Activated CD4-positive, alpha-beta memory T cell treated with anti-CD3 and anti-CD28 coated beads, Interleukin-2, amount 10 ng/mL, durations not matched to agents 7 days and 5 days (primary cell): Measurements from ENCODE around the gene TRIM41. TPM values are rescaled to one million over a fixed set of nuclear protein-coding genes. Genes with fewer than 3 reads are reported as not detected.
A peak's percentile ranks its signal among the peaks of the same experiment; 100 is the strongest.

ENCODE experiments used
- CTCF ChIA-PET: fragments of 350-600 bp; sonication (Branson Sonifier 250); formaldehyde crosslinking; loops from one replicate; lab custom pipeline; 2021; ENCODE audit warnings: antibody characterized with exemption, inconsistent platforms; lab: Charles Lee
- POLR2A ChIA-PET: fragments of 350-600 bp; sonication (Branson Sonifier 250); formaldehyde crosslinking; loops from one replicate; lab custom pipeline; 2021; ENCODE audit warnings: antibody characterized with exemption; lab: Charles Lee
- DNase-seq: peaks from one replicate; pipeline ENCODE4 v3.0.0-alpha.2; 2020
- H3K27ac Mint-ChIP-seq: one replicate; pipeline ENCODE4 v1.8.0; 2021; ENCODE audit warnings: mild to moderate bottlenecking, mixed read lengths
- H3K27me3 Mint-ChIP-seq: one replicate; pipeline ENCODE4 v1.8.0; 2021; ENCODE audit warnings: mixed read lengths
- H3K36me3 Mint-ChIP-seq: one replicate; pipeline ENCODE4 v1.8.0; 2021; ENCODE audit warnings: low read depth, mixed read lengths
- H3K4me1 Mint-ChIP-seq: one replicate; pipeline ENCODE4 v1.8.0; 2021; ENCODE audit warnings: mixed read lengths
- H3K4me3 Mint-ChIP-seq: one replicate; pipeline ENCODE4 v1.8.0; 2021; ENCODE audit warnings: mild to moderate bottlenecking, mixed read lengths
- H3K9me3 Mint-ChIP-seq: one replicate; pipeline ENCODE4 v1.8.0; 2021; ENCODE audit warnings: mixed read lengths
- total RNA-seq, 2 experiments: library from RNA; stranded (reverse); gene quantifications; one replicate each; pipeline ENCODE4 v1.2.3, GENCODE V29; 2021

TRIM41 gene
- total RNA-seq, 2 experiments from 2014 or later = 42.4 to 43.7 TPM

DNA sequence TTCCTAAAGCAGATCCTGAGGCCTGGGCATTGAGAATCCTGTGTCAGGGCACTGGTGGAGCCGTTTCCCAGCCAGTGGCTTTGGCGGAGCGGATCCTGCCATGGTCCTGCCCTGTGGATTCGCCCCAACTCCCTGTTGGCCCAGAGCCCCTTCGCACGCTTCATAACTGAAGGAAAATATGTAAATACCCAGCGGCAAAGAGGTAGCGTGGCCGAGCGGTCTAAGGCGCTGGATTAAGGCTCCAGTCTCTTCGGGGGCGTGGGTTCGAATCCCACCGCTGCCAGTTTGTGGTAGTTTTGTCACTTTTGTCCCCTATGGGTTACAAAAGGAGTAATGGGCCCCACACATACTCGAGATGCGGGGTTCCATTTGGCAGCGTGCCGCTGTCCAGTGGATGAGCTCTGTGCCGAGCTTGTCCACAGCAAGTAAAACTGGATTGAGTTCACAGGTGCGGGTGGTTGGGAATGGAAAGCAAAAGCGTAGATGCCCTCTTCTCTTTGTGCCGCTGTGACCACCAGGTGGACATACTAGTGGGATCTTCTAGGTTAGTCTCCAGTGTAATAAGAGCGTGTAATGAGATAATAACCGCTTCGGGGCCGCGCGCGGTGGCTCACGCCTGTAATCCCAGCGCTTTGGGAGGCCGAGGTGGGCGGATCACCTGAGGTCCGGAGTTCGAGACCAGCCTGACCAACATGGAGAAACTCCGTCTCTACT is 35.4 kb upstream of the TRIM41 start:
- Mint-ChIP-seq H3K9me3 (no peaks in the 10 kb centered on the region), H3K4me3 (peak overlapping the region; percentile 94), H3K27me3 (peaks cover 4% of the 10 kb centered on the region), H3K36me3 (peaks cover 17% of the 10 kb centered on the region), H3K27ac (peak overlapping the region; percentile 95), H3K4me1 (peaks cover 50% of the 10 kb centered on the region)
- ChIA-PET CTCF (interaction anchor here (1.1 to 3.7 kb wide), 6 partner anchors 14 to 58 kb away, joined by 3 to 28 read pairs (median 8); partner anchors contain the start of gene TRIM41), POLR2A (interaction anchor here (1.1 to 8.5 kb wide), 8 partner anchors 11 to 73 kb away, joined by 3 to 149 read pairs (median 47); partner anchors contain the start of genes RACK1, TRIM41, TRIM52 and TRIM7)
- peak; percentile 58 for DNase-seq

DNA sequence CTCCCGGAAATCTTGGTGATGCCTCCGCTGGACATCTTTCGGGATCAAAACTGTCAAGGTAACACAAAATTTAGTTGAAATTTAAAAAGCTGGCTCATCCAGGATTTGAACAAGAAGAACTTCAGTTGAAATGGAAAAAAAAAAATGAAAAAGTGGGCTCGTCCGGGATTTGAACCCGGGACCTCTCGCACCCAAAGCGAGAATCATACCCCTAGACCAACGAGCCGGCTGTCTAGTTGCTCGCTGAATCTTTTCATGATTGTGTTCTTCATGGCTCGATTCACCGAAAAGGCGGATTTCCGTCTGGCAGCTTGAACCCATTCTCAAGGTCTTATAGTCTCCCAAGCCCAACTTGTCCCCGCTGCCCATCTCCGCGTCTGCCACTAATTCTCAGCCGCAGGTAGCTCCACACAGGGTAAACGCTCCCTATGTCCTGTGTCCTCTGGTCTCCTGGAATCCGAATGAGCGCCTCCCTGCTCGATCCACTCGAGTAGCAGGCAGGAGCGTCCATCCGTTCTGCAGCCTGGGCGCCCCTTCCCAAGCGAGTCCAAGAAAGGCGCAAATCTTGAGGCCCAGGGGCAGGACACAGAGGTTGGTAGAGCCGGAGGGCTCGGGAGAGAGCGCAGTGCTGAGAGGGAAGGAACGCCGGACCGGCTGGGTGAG is 34.2 kb upstream of the TRIM41 start:
- POLR2A ChIA-PET = interaction anchor here (0.9 to 8.5 kb wide), 12 partner anchors 10 to 378 kb away, joined by 3 to 149 read pairs (median 10); partner anchors contain the start of genes RACK1, TRIM41, TRIM52 and TRIM7
- H3K4me1 Mint-ChIP-seq = peaks cover 51% of the 10 kb centered on the region

DNA sequence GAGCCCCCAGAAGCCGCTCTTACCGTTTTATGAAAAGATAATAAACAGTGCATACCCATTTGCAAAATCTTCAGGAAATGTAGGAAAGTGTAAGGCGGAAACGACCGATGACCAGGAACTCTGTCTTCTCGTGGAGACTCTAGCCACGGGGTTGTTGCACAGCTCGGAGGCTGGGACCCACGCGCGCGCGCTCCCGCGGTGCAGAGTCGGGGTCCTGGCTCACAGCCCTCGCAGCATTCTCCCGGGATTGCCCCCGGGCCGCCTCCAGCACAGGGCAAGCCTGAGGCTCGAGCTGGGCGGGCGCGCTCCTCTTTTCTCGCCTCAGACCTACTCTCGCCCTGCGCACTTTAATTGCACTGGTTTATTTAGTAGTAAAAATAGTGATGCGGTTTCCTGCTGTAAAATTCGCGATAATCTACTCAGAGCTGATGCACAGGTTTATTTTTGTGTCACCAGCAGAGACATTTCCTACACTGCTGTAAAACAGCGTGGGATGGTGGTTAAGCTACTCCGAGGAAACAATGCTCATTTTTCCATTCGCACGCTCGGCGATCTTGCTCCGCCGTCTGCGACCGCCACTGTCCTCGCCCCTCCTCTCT is 33.6 kb upstream of the TRIM41 start:
- H3K9me3 Mint-ChIP-seq = no peaks in the 10 kb centered on the region
- peak; percentile 51 for DNase-seq
- H3K4me3 Mint-ChIP-seq = peak overlapping the region; percentile 94
- peaks cover 46% of the 10 kb centered on the region for H3K4me1 Mint-ChIP-seq
- peaks cover 4% of the 10 kb centered on the region for H3K27me3 Mint-ChIP-seq
- H3K27ac Mint-ChIP-seq = peak overlapping the region; percentile 95
- ChIA-PET POLR2A (interaction anchor here (0.8 to 8.5 kb wide), 15 partner anchors 10 to 386 kb away, joined by 3 to 149 read pairs (median 7); partner anchors contain the start of genes RACK1, TRIM41, TRIM52 and TRIM7), CTCF (interaction anchor here (1.1 to 3.7 kb wide), 8 partner anchors 9 to 33 kb away, joined by 4 to 28 read pairs (median 8); partner anchors contain the start of genes TRIM41 and TRIM7)
- peaks cover 17% of the 10 kb centered on the region for H3K36me3 Mint-ChIP-seq

More for the DNA sequence above, 34.2 kb upstream of the TRIM41 start:
- no peaks in the 10 kb centered on the region for H3K9me3 Mint-ChIP-seq
- H3K27me3 Mint-ChIP-seq = peaks cover 4% of the 10 kb centered on the region
- H3K36me3 Mint-ChIP-seq = peaks cover 17% of the 10 kb centered on the region
- H3K4me3 Mint-ChIP-seq = peak overlapping the region; percentile 94
- peak overlapping the region; percentile 95 for H3K27ac Mint-ChIP-seq
- CTCF ChIA-PET = interaction anchor here (0.6 to 3.7 kb wide), 11 partner anchors 11 to 71 kb away, joined by 3 to 28 read pairs (median 6); partner anchors contain the start of genes TRIM41 and TRIM7
- peak; percentile 85 for DNase-seq

DNA sequence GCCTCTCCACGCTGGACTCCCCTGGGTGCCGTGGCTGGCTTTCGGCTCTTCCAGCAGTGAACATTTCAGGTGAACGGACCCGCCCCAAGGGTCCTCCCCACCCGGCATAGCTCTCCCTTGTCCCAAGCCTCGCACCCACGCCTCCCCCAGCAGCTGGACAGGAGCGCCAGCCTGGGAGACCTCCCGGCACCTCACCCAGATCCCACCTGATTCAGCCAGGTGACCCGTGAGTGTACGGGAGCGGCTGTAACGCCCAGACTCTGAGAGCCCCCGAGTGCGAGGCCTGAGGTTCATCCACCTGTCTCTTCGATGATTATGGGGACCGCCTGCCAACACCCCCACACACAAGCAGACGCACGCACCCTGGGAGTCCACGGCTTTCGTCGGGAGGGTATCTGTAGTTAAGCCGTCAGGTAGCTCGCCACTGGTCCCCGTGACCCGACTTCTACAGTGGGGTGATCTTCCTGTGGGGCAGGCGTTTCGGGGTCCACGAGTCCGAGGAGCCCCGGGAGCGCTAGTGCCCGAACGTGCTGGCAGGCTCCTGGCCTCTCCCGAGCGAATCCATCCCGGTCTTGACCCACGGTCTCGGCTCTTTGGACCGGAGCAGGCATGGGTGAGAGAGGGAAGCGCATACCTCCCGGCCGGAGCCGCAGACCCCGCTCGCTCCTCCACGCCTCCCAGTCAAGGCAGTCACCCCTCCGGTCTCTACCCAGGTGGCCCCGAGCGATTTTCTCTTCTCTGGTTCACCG is 32.9 kb upstream of the TRIM41 start:
- H3K4me3 Mint-ChIP-seq = peak overlapping the region; percentile 94
- ChIA-PET POLR2A (interaction anchor here (0.8 to 8.5 kb wide), 12 partner anchors 9 to 387 kb away, joined by 4 to 149 read pairs (median 14); partner anchors contain the start of genes RACK1, TRIM41, TRIM52 and TRIM7), CTCF (interaction anchor here (0.9 to 3.7 kb wide), 8 partner anchors 10 to 70 kb away, joined by 3 to 28 read pairs (median 6); partner anchors contain the start of genes TRIM41 and TRIM7)
- peaks cover 4% of the 10 kb centered on the region for H3K27me3 Mint-ChIP-seq
- H3K27ac Mint-ChIP-seq = peak overlapping the region; percentile 95
- H3K36me3 Mint-ChIP-seq = peaks cover 17% of the 10 kb centered on the region
- peaks cover 41% of the 10 kb centered on the region for H3K4me1 Mint-ChIP-seq
- DNase-seq = peak; percentile 34
- no peaks in the 10 kb centered on the region for H3K9me3 Mint-ChIP-seq

DNA sequence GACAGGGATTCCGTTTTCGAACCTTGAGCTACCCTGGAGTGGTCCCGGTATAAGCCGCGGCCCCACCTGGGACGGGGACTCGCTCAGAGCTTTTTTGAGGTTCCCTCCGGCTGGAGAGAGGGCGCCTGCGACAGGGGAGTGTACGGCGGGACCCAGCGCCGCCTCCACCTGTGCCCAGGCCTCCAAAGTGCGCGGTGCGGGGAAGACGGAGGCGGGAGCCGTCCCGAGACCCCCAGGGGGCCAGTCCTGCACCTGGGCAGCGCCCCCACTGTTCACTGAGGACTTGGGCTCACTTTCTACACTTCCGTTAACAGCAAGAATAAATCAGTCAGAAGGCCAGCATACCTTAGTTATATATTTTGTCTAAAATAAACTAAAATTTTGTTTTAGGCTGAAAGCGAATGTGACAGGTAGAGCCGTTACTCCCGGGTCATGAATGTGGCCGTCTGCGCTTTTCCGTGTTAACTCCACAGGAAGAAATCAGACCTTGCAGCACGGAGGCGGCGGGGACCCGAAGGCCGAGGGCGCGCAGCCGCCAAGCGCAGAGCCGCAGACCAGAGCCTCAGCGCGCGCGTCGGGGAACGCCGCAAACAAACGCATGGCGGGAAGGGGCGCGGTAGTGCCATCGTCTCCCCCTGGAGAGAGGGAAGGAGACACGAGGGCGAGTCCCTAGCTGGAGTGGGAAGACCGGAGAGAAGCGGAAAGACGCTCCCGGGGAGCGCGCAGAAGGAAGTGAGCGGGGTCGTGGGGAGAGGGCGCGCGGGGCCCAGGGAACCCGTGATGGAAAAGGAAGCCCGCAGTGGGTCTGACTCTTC is 32.2 kb upstream of the TRIM41 start:
- Mint-ChIP-seq H3K4me3 (peak overlapping the region; percentile 94), H3K27ac (peak overlapping the region; percentile 95), H3K9me3 (no peaks in the 10 kb centered on the region), H3K4me1 (peaks cover 35% of the 10 kb centered on the region), H3K27me3 (peaks cover 4% of the 10 kb centered on the region), H3K36me3 (peaks cover 17% of the 10 kb centered on the region)
- ChIA-PET CTCF (interaction anchor here (0.7 to 3.7 kb wide), 10 partner anchors 9 to 70 kb away, joined by 3 to 29 read pairs (median 4); partner anchors contain the start of gene TRIM7), POLR2A (interaction anchor here (0.9 to 8.5 kb wide), 14 partner anchors 8 to 389 kb away, joined by 3 to 149 read pairs (median 12); partner anchors contain the start of genes RACK1, TRIM41, TRIM52 and TRIM7)
- DNase-seq = peak; percentile 57

DNA sequence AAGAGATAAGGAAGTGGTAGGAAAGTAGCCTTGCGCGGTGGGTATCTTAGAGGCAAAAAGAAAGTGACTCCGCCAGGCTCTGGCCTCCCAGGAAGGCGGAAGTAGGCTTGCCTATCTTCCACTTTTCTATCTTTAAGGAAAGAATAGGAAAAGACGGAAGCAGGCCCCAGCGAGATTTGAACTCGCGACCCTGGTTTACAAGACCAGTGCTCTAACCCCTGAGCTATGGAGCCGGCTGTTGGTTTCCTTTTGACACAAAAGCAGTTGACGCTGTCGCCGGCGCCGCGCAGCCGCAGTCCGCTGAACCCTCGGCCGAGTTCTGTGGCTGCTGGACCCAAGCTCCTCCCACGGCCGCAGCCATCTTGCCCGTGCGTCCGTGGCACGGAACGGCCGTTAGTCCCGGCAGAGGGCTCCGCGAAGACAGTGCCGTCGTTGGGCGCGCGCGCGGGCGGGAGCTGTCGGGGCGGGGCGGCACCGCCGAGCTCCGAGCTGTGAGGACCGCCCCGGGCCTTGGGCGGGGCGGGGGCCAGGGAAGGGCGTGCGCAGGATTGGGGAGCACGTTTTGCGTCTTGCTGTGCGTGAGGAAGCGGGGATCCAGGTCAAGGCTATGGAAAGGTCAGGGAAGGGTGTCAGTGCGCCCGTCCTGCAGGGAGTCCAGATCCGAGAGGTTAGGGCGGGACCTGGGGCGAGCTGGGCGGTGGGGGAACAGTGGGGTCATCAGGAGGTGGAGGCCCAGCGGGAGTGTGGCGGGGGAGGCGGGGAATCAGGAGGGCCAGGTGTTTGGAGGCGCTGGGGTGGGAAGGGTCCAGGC is 31.4 kb upstream of the TRIM41 start:
- ChIA-PET CTCF (interaction anchor here (0.7 to 2.4 kb wide), 7 partner anchors 7 to 32 kb away, joined by 3 to 29 read pairs (median 4); partner anchors contain the start of gene TRIM7), POLR2A (interaction anchor here (0.9 to 8.5 kb wide), 11 partner anchors 13 to 390 kb away, joined by 3 to 149 read pairs (median 10); partner anchors contain the start of genes RACK1, TRIM41, TRIM52 and TRIM7)
- Mint-ChIP-seq H3K4me3 (peak overlapping the region; percentile 94), H3K27ac (peak overlapping the region; percentile 95), H3K36me3 (peaks cover 17% of the 10 kb centered on the region), H3K27me3 (peaks cover 4% of the 10 kb centered on the region), H3K4me1 (peaks cover 32% of the 10 kb centered on the region), H3K9me3 (no peaks in the 10 kb centered on the region)
- peak; percentile 97 for DNase-seq

DNA sequence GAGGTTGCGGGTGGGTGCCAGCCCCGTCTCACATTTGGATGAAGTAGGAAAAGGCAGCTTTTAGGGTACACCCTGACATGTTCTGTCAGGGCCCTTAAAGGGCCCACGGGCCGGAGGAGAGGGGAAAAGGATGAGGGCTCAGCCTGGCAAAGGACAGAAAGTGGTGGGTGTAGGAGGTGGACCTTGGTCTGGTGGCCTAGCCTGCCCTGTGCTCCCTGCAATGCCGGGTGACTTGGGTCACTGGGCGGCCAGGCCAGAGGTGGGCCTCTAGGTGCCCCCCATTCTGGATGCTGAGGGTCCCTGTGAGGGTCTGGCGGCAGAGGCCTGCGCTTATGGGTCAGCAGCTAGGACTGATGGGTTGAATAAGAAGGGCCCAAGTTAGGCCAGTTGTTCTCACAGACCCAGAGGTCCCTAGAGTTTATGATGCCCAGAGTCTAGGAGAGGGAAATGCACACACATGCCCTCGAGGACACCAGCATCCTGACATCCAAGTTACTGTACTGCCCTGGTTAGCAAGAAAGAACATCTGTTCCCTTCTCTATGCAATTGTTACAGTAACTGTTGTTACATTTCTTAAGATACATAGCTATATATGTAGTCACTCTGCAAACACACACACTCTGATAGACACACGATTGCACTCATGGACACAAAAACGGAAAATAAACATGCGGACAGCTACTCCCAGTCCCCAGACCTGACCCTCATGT is 30.6 kb upstream of the TRIM41 start:
- Mint-ChIP-seq H3K27ac (peak overlapping the region; percentile 95), H3K4me3 (peak overlapping the region; percentile 94), H3K4me1 (peaks cover 29% of the 10 kb centered on the region), H3K27me3 (peaks cover 4% of the 10 kb centered on the region), H3K9me3 (no peaks in the 10 kb centered on the region), H3K36me3 (peaks cover 17% of the 10 kb centered on the region)
- DNase-seq = no peak
- POLR2A ChIA-PET = interaction anchor here (1.0 to 8.5 kb wide), 9 partner anchors 12 to 382 kb away, joined by 3 to 149 read pairs (median 14); partner anchors contain the start of genes RACK1, TRIM41, TRIM52 and TRIM7
- CTCF ChIA-PET = interaction anchor here (1.0 to 2.4 kb wide), 8 partner anchors 8 to 33 kb away, joined by 4 to 29 read pairs (median 5); partner anchors contain the start of gene TRIM7

DNA sequence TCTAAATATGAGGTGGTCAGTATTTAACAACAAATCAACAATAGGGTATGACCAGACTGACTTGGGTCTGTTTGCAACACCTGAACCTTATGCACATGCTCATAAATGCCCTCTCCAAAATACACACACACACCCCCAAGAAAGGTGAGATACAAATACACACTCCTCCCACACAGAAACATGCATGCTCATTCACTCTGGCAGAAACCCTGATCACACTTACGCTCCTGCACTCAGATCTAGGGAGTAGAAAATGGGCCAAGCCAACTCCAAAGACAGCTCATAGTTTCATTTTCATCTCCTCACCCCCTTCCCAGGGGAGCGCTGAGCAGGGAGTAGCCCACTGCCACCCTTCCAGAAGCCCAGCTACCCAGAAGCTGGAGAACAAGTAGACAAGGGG is 29.4 kb upstream of the TRIM41 start:
- H3K4me1 Mint-ChIP-seq = peaks cover 19% of the 10 kb centered on the region
- H3K4me3 Mint-ChIP-seq = no peak overlapping the region
- peaks cover 12% of the 10 kb centered on the region for H3K36me3 Mint-ChIP-seq
- ChIA-PET CTCF (interaction anchor here (1.4 to 1.5 kb wide), 2 partner anchors 13 to 20 kb away, joined by 4 to 7 read pairs; no protein-coding TSS in a partner anchor), POLR2A (interaction anchor here (6.9 to 8.5 kb wide), 3 partner anchors 11 to 67 kb away, joined by 96 to 149 read pairs (median 100); partner anchors contain the start of genes TRIM41, TRIM52 and TRIM7)
- DNase-seq = no peak
- no peaks in the 10 kb centered on the region for H3K9me3 Mint-ChIP-seq
- peaks cover 2% of the 10 kb centered on the region for H3K27me3 Mint-ChIP-seq
- H3K27ac Mint-ChIP-seq = no peak overlapping the region

DNA sequence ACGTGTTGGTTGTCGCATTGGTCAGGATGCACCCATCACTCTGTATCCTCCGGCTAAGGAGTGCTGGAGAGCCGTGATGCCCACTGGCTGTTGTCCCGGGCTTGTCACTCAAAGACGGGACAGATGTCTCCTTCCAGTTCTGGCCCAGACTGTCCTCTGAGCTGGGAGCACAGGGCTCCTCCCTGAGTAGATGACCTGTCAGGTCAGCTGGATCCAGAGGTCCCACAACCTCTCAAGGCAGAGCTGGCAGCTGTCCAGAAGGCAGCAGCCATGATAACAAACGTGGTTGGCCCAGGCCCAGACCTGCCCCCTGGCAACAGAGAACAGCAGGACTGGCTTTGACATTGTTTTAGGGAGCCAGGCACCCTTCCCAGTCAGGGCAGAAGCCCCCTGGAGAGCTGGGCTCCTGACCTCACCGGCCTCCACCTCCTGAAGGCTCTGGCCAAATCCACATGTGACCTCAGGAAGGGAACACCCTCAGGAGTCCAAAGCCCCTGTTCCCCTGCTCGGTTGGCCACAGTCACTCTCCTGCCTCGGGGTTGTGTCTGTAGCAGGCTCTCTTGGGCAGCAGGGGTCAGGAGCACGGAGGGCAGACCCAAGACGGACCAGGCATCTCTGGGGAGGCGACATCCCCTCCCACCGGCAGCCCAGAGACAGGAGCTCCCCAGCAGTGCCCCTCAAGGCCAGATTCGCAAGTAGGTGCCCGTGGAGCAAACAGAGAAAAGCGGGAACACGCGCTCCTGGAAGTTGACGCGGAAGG is 28.4 kb upstream of the TRIM41 start:
- Mint-ChIP-seq H3K9me3 (no peaks in the 10 kb centered on the region), H3K27me3 (peaks cover 3% of the 10 kb centered on the region), H3K4me1 (peaks cover 15% of the 10 kb centered on the region), H3K4me3 (no peak overlapping the region), H3K27ac (no peak overlapping the region), H3K36me3 (peaks cover 7% of the 10 kb centered on the region)
- ChIA-PET CTCF (no interaction called here), POLR2A (interaction anchor here (8.5 kb wide), 1 partner anchor 10 kb away, joined by 149 read pairs; the partner anchor contains the start of gene TRIM7)
- no peak for DNase-seq
